Measurements from ENCODE around the gene REX1BD. TPM values are rescaled to one million over a fixed set of nuclear protein-coding genes. Genes with fewer than 3 reads are reported as not detected.

The REX1BD gene
- polyA plus RNA-seq, 3 donors: 83.7 to 141 (median 122) TPM

- intact Hi-C loops (cut with micrococcal nuclease): loop anchor here (5.0 to 10.0 kb wide), 2 partner anchors 125 to 133 kb away; no protein-coding TSS in a partner anchor
- H4K20me1 ChIP-seq (ENCODE audit: insufficient read depth, low read length): peaks cover 20% of the 10 kb centered on the region
- peaks cover 35 to 51% of the 10 kb centered on the region in 2 donors for H3K4me1 ChIP-seq (ENCODE audit: control insufficient read depth in 1 of 2, insufficient read depth in 2 of 2, low read length in 2 of 2)
- peak overlapping the region in 1 of 2 donors; percentile 89 for H3K4me3 Mint-ChIP-seq
- H3K36me3 Mint-ChIP-seq: peaks cover 10 to 21% of the 10 kb centered on the region in 2 donors
- H3K27ac Mint-ChIP-seq: peak overlapping the region in 3 of 7 donors; percentile 48 to 93 (median 85)
- peak overlapping the region in 1 of 3 experiments; percentile 92 for H3K4me3 ChIP-seq (replicated peaks in 1 of 3; ENCODE audit: low read depth in 2 of 3, low read length in 3 of 3)
- peak overlapping the region; percentile 91 for H2AFZ ChIP-seq (ENCODE audit: insufficient read depth, low read depth, low read length, poor library complexity, severe bottlenecking)
- H3K9me3 Mint-ChIP-seq: peaks cover 0 to 3% (median 0%) of the 10 kb centered on the region in 7 donors
- WGBS (ENCODE audit: insufficient coverage): 80% methylated on average over 10 of the region's 12 CpGs
- no peaks in the 10 kb centered on the region for H3K9me3 ChIP-seq (replicated peaks in 1 of 2; ENCODE audit: control insufficient read depth in 1 of 2, insufficient read depth in 1 of 2, low read length in 2 of 2)
- H3K4me1 Mint-ChIP-seq: peaks cover 40% of the 10 kb centered on the region
- peak overlapping the region; percentile 99 for H3K4me2 ChIP-seq (replicated peaks; ENCODE audit: extremely low read depth, low read length, poor library complexity, severe bottlenecking)
- peaks cover 7 to 8% of the 10 kb centered on the region in 2 donors for H3K36me3 ChIP-seq (replicated peaks in 1 of 2; ENCODE audit: control insufficient read depth in 1 of 2, insufficient read depth in 2 of 2, low read length in 2 of 2)
- no peaks in the 10 kb centered on the region for H3K27me3 ChIP-seq (ENCODE audit: control insufficient read depth in 2 of 2, insufficient read depth in 2 of 2, low read length in 2 of 2)
- peak overlapping the region in 1 of 2 donors; percentile 84 for H3K27ac ChIP-seq (ENCODE audit: low read depth in 1 of 2, low read length in 2 of 2)
- H3K9ac ChIP-seq (ENCODE audit: insufficient read depth, low read length, poor library complexity, severe bottlenecking): peak overlapping the region; percentile 76
- no peak for TF ChIP-seq CTCF (IDR thresholded peaks at IDR 0.05)
- H3K79me2 ChIP-seq (ENCODE audit: insufficient read depth, low read length): peaks cover 8% of the 10 kb centered on the region
- DNase-seq: no peak
- peaks cover 0 to 3% (median 2%) of the 10 kb centered on the region in 3 donors for H3K27me3 Mint-ChIP-seq (ENCODE audit: low read depth in 3 of 3)
Observed at GRCh38 chr19:18587561-18587960, 1.0 kb upstream of the REX1BD start.

DNA sequence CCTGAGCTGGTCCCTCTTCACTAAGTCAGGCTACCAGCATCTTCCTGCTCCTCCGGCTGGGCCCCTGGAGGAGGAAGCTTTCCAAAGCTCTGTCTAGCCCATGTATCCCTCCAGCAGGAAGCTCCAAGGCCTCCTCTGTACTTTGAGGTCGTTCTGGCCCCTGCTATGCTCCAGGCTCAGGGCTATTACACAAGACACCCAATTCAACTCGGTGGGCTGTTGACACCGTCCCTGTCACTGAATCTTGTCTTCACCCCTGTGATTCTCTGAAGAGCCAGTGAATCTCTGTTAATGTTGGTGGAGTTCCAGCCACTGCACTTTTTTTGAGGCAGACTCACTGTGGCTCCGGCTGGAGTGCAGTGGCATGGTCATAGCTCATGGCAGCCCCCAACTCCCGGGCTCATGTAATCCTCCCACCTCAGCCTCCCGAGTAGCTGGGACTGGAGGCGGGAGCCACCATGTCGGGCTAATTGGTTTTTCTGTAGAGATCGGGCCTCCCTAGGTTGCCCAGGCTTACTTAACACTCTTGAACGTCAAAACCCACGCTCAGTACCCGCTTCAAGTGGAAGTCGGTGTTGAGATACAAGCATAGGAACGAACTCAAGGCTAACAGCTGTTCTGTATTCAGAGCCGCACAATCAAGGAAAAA, 512 bp upstream of the REX1BD start:
- H3K79me2 ChIP-seq (ENCODE audit: insufficient read depth, low read length): peaks cover 8% of the 10 kb centered on the region
- H3K9me3 ChIP-seq (replicated peaks in 1 of 2; ENCODE audit: control insufficient read depth in 1 of 2, insufficient read depth in 1 of 2, low read length in 2 of 2): no peaks in the 10 kb centered on the region
- no peak for DNase-seq
- H2AFZ ChIP-seq (ENCODE audit: insufficient read depth, low read depth, low read length, poor library complexity, severe bottlenecking): peak overlapping the region; percentile 91
- peaks cover 23% of the 10 kb centered on the region for H4K20me1 ChIP-seq (ENCODE audit: insufficient read depth, low read length)
- Mint-ChIP-seq H3K9me3 (peaks cover 0 to 3% (median 0%) of the 10 kb centered on the region in 7 donors), H3K4me1 (peaks cover 40% of the 10 kb centered on the region), H3K36me3 (peaks cover 10 to 21% of the 10 kb centered on the region in 2 donors), H3K27ac (peak overlapping the region; percentile 50 to 93 (median 85)), H3K27me3 (ENCODE audit: low read depth in 3 of 3) (peaks cover 1 to 6% (median 3%) of the 10 kb centered on the region in 3 donors), H3K4me3 (peak overlapping the region; percentile 78 to 89)
- WGBS (ENCODE audit: insufficient coverage): 7% methylated on average over 13 of the region's 16 CpGs
- H3K27me3 ChIP-seq (ENCODE audit: control insufficient read depth in 2 of 2, insufficient read depth in 2 of 2, low read length in 2 of 2): no peaks in the 10 kb centered on the region
- intact Hi-C loops (cut with micrococcal nuclease): loop anchor here (5.0 to 10.0 kb wide), 2 partner anchors 126 to 133 kb away; no protein-coding TSS in a partner anchor
- H3K36me3 ChIP-seq (replicated peaks in 1 of 2; ENCODE audit: control insufficient read depth in 1 of 2, insufficient read depth in 2 of 2, low read length in 2 of 2): peaks cover 7 to 8% of the 10 kb centered on the region in 2 donors
- H3K9ac ChIP-seq (ENCODE audit: insufficient read depth, low read length, poor library complexity, severe bottlenecking): peak overlapping the region; percentile 76
- no peak for TF ChIP-seq CTCF (IDR thresholded peaks at IDR 0.05)
- peak overlapping the region; percentile 65 to 92 (median 69) for H3K4me3 ChIP-seq (replicated peaks in 1 of 3; ENCODE audit: low read depth in 2 of 3, low read length in 3 of 3)
- peak overlapping the region; percentile 99 for H3K4me2 ChIP-seq (replicated peaks; ENCODE audit: extremely low read depth, low read length, poor library complexity, severe bottlenecking)
- peak overlapping the region; percentile 56 to 84 for H3K27ac ChIP-seq (ENCODE audit: low read depth in 1 of 2, low read length in 2 of 2)
- H3K4me1 ChIP-seq (ENCODE audit: control insufficient read depth in 1 of 2, insufficient read depth in 2 of 2, low read length in 2 of 2): peaks cover 35 to 51% of the 10 kb centered on the region in 2 donors

Data from CD14-positive monocyte (primary cell).